Ishikawa (cell line): Measurements from ENCODE around the gene SEPTIN6.

Experiments used
- CEBPB ChIP-seq: IDR thresholded peaks from 2 replicates; pipeline ENCODE4 v1.6.1; 2012
- CREB1 ChIP-seq: IDR thresholded peaks from 2 replicates; pipeline ENCODE4 v1.6.1; 2012; ENCODE audit warnings: low read depth
- EGR1 ChIP-seq: IDR thresholded peaks from 2 replicates; pipeline ENCODE4 v1.6.1; 2012
- EP300 ChIP-seq: IDR thresholded peaks from 2 replicates; pipeline ENCODE4 v1.6.1; 2012; ENCODE audit warnings: borderline replicate concordance
- FOXM1 ChIP-seq: IDR thresholded peaks from 2 replicates; pipeline ENCODE4 v1.6.1; 2012; ENCODE audit warnings: low read depth, borderline replicate concordance
- MAX ChIP-seq: IDR thresholded peaks from 2 replicates; pipeline ENCODE4 v1.6.1; 2012
- NFIC ChIP-seq: IDR thresholded peaks from 2 replicates; pipeline ENCODE4 v1.6.1; 2012
- RAD21 ChIP-seq: IDR thresholded peaks from 2 replicates; pipeline ENCODE4 v1.6.1; 2012; ENCODE audit warnings: low read depth
- REST ChIP-seq: IDR thresholded peaks from 2 replicates; pipeline ENCODE4 v1.6.1; 2012; ENCODE audit warnings: low read depth, mild to moderate bottlenecking
- TAF1 ChIP-seq: IDR thresholded peaks from 2 replicates; pipeline ENCODE4 v1.6.1; 2012; ENCODE audit warnings: low read depth, mild to moderate bottlenecking
- TCF12 ChIP-seq: IDR thresholded peaks from 2 replicates; pipeline ENCODE4 v1.6.1; 2012; ENCODE audit warnings: low read depth
- USF1 ChIP-seq: IDR thresholded peaks from 2 replicates; pipeline ENCODE4 v1.6.1; 2012
- YY1 ChIP-seq: IDR thresholded peaks from 2 replicates; pipeline ENCODE4 v1.6.1; 2012; ENCODE audit warnings: low read depth
- ZBTB7A ChIP-seq: IDR thresholded peaks from 2 replicates; pipeline ENCODE4 v1.6.1; 2012; ENCODE audit warnings: low read depth

- TF ChIP-seq MAX (no peak), CEBPB (no peak), USF1 (no peak), EP300 (no peak), EGR1 (no peak), NFIC (no peak), RAD21 (no peak), TAF1 (no peak), YY1 (no peak), TCF12 (no peak), FOXM1 (no peak), ZBTB7A (no peak), REST (no peak), CREB1 (no peak)
Measured at GRCh38 chrX:119648421-119648775, 44.6 kb downstream of the SEPTIN6 start.
